BLaER1 treated with 17β-estradiol and CSF1 and Interleukin-3, amounts not matched to agents 10 nM and 100 nM (cell line): ENCODE measurements around the gene ZWILCH.
"Not testable (repeated sequence)": the region's sequence is repeated elsewhere in the genome, so short reads cannot be mapped to it uniquely, and the experiment has no call there.

ENCODE experiments used
- H3K27ac ChIP-seq, 11 experiments: shearing (Covaris generic); formaldehyde crosslinking; 2 replicates each; pipeline ENCODE4 v1.8.1; 2022
- H3K27me3 ChIP-seq, 11 experiments: shearing (Covaris generic); formaldehyde crosslinking; 2 replicates each; pipeline ENCODE4 v1.8.1; 2022
- H3K36me3 ChIP-seq, 11 experiments: shearing (Covaris generic); formaldehyde crosslinking; 2 replicates each; pipeline ENCODE4 v1.8.1; 2022
- H3K4me1 ChIP-seq, 10 experiments: shearing (Covaris generic); formaldehyde crosslinking; 2 replicates each; pipeline ENCODE4 v1.8.1; 2022
- H3K4me2 ChIP-seq, 11 experiments: shearing (Covaris generic); formaldehyde crosslinking; 2 replicates each; pipeline ENCODE4 v1.8.1; 2022
- H3K4me3 ChIP-seq, 10 experiments: shearing (Covaris generic); formaldehyde crosslinking; 2 replicates each; pipeline ENCODE4 v1.8.1; 2022
- H3K9ac ChIP-seq, 11 experiments: shearing (Covaris generic); formaldehyde crosslinking; 2 replicates each; pipeline ENCODE4 v1.8.1; 2022
- H3K9me3 ChIP-seq, 11 experiments: shearing (Covaris generic); formaldehyde crosslinking; replicated peaks in 1 of 11; 2 replicates each; pipeline ENCODE4 v1.8.1; 2022
- H4K20me1 ChIP-seq, 11 experiments: shearing (Covaris generic); formaldehyde crosslinking; 2 replicates each; pipeline ENCODE4 v1.8.1; 2022
- Cebpa-rat ChIP-seq, 11 experiments: shearing (Covaris generic); IDR thresholded peaks; 2 replicates each; pipeline ENCODE4 v1.8.1; 2022

ZWILCH gene

DNA sequence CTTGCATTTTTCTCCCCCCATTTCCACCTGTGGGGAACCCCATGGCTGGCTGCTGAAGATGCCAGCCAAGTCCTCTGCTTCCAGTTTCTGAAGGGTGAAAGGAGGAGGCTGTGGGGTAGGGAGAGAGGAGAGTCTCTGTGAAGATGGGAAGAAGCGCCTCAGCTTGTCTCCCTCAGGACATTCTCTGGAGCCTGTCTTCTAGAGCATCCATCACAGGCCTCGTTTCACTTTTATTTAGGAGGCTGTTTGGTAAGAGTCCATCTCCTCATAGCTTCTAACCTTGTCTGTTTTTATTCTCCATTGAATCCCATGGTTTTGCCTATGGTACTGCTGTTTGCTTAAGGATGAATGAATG, 69.4 kb downstream of the ZWILCH start:
- Histone ChIP-seq H3K4me3 (no peak overlapping the region), H3K4me2 (peak overlapping the region in 2 of 11 experiments; percentile 48 to 60; a peak in 3 of 22 replicates)

DNA sequence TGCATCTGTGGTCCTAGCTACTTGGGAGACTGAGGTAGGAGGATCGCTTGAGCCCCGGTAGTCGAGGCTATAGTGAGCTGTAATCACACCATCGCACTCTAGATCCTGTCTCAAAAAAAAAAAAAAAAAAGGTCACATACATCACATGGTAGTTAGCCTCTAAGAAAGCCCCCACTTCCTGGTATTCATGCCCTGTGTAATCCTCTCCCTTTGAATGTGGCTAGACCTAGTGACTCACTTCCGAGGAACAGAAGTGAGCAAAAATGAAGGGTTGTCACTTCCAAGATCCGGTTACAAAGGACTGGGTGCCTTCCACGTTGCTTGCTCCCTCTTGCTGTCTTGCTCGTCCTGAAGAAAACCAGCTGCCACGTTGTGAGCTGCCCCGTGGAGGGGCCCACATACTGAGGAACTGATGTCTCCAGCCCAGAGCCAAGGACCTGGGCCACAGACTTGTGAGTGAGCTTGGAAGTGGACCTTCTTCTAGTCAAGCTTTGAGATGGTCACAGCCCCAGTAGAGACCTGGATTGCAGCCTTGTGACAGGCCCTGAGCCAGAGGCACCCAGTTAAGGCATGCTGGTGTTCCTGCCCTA, 73.3 kb downstream of the ZWILCH start:
- peak overlapping the region in 3 of 11 experiments; percentile 9 to 30 (median 22); a peak in 3 of 22 replicates for H3K4me2 ChIP-seq
- no peak overlapping the region for H3K9ac ChIP-seq
- H3K36me3 ChIP-seq, result no peaks in the 10 kb centered on the region
- H3K4me1 ChIP-seq, result peaks cover 0 to 33% (median 9%) of the 10 kb centered on the region in 10 experiments; a peak in 11 of 20 replicates
- H3K27ac ChIP-seq, result no peak overlapping the region
- no peak overlapping the region for H3K4me3 ChIP-seq
- no peaks in the 10 kb centered on the region for H3K27me3 ChIP-seq
- H3K9me3 ChIP-seq, result no peaks in the 10 kb centered on the region
- H4K20me1 ChIP-seq, result no peaks in the 10 kb centered on the region
- TF ChIP-seq Cebpa-rat (IDR thresholded peaks at IDR 0.05), result no peak

More for the DNA sequence above, 69.4 kb downstream of the ZWILCH start:
- H3K9me3 ChIP-seq, result peaks cover 0 to 6% (median 0%) of the 10 kb centered on the region in 11 experiments; a peak in 2 of 22 replicates
- no peaks in the 10 kb centered on the region for H3K36me3 ChIP-seq
- no peaks in the 10 kb centered on the region for H3K27me3 ChIP-seq
- no peak for TF ChIP-seq Cebpa-rat (IDR thresholded peaks at IDR 0.05)
- peaks cover 0 to 27% (median 0%) of the 10 kb centered on the region in 10 experiments; a peak in 5 of 20 replicates for H3K4me1 ChIP-seq
- no peak overlapping the region for H3K9ac ChIP-seq
- no peak overlapping the region for H3K27ac ChIP-seq
- no peaks in the 10 kb centered on the region for H4K20me1 ChIP-seq

DNA sequence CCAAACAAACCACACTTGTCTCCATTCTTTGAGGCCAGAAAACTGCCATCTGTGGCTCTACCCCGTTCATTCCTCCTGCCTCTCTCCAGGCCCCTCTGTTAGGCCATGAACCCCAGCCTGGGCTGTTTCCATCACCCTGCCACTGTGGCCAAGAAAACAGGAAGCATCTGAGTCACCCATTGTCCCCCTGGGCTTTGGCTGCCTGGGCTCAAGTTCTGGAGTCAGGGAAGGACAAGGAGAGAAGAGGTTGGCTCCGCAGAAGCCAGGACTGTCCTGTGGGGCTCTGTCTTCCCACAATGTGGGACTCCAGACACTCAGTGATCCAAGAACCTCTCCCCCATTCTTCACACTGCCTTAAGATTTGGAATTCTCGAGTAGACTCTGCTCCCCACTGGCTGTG, 75.5 kb downstream of the ZWILCH start:
- no peak overlapping the region for H3K4me3 ChIP-seq
- TF ChIP-seq Cebpa-rat (IDR thresholded peaks at IDR 0.05), result no peak
- H3K36me3 ChIP-seq, result no peaks in the 10 kb centered on the region
- peak overlapping the region in 10 of 11 experiments; percentile 0 to 59 (median 24); a peak in 14 of 22 replicates for H3K4me2 ChIP-seq
- no peaks in the 10 kb centered on the region for H4K20me1 ChIP-seq
- no peaks in the 10 kb centered on the region for H3K27me3 ChIP-seq
- no peaks in the 10 kb centered on the region for H3K9me3 ChIP-seq
- H3K9ac ChIP-seq, result no peak overlapping the region; a peak in 1 of 22 replicates
- H3K27ac ChIP-seq, result 0 out of 22 replicates have a peak overlapping the region, but pooled peaks of 1 of the 11 experiments have one; percentile 13
- peaks cover 0 to 21% (median 9%) of the 10 kb centered on the region in 10 experiments; a peak in 11 of 20 replicates for H3K4me1 ChIP-seq

DNA sequence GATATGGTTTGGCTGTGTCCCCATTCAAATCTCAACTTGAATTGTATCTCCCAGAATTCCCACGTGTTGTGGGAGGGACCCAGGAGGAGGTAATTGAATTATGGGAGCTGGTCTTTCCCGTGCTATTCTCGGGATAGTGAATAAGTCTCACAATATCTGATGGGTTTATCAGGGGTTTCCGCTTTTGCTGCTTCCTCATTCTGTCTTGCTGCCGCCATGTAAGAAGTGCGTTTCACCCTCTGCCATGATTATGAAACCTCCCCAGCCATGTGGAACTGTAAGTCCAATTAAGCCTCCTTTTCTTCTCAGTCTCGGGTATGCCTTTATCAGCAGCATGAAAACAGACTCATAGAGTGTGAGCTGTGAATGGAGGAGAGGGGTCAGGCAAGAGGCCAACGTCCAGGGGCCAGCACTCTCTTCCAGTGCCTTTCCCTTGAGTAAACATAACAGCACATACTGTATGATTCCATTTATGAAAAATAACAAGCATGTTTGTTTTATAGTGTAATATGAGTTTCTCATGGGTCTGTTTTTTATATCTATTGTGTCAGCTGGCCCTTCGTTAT, 76.9 kb downstream of the ZWILCH start:
- no peak overlapping the region for H3K4me2 ChIP-seq

DNA sequence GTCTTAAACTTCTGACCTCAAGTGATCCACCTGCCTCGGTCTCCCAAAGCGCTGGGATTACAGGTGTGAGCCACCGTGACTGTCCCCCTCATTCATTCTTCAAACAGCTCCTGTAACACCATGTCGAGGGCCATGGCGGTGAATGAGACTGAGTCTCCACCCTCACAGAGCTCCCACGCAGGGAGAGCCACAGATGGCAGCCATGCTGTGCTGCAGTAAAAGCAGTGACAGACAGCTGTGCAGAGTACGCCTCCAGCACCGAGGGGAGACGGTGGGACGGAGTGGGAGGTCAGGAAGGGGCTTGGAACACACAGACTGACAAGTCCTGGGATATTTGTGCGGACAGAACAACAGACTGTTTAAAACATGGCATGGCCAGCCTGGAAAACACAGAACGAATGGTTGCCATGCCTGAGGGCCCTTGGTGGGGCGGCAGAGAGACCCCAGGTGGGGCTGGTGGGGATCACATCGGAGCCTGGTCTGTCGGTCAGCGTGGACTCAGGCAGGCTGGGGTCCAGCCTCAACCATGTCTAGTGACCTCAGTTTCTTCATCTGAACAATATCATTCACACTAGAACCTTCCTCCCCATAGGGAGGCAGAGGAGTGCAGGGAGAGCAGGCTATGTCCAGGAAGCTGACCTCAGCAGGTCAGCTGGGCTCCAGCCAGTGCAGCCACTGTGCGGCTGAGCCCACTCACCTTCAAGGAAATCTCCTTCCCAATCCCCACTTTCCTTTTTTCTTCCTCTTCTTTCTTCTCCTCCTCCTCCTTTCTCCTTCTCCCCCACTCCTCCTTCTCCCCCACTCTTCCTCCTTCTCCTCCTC, 81.2 kb downstream of the ZWILCH start:
- Histone ChIP-seq H3K9me3 (no peaks in the 10 kb centered on the region), H3K36me3 (no peaks in the 10 kb centered on the region), H3K4me3 (no peak overlapping the region), H3K27ac (no peak overlapping the region), H4K20me1 (no peaks in the 10 kb centered on the region), H3K27me3 (no peaks in the 10 kb centered on the region), H3K4me1 (peaks cover 0 to 6% (median 0%) of the 10 kb centered on the region in 10 experiments; a peak in 2 of 20 replicates), H3K4me2 (no peak overlapping the region; a peak in 1 of 22 replicates), H3K9ac (no peak overlapping the region)
- TF ChIP-seq Cebpa-rat (IDR thresholded peaks at IDR 0.05), result no peak

More for the DNA sequence above, 76.9 kb downstream of the ZWILCH start:
- H3K27me3 ChIP-seq, result no peaks in the 10 kb centered on the region
- peaks cover 0 to 21% (median 10%) of the 10 kb centered on the region in 10 experiments; a peak in 13 of 20 replicates for H3K4me1 ChIP-seq
- H3K9ac ChIP-seq, result no peak overlapping the region
- H4K20me1 ChIP-seq, result no peaks in the 10 kb centered on the region
- no peak overlapping the region for H3K27ac ChIP-seq
- no peaks in the 10 kb centered on the region for H3K9me3 ChIP-seq
- no peak overlapping the region for H3K4me3 ChIP-seq
- no peaks in the 10 kb centered on the region for H3K36me3 ChIP-seq
- no peak for TF ChIP-seq Cebpa-rat (IDR thresholded peaks at IDR 0.05)

DNA sequence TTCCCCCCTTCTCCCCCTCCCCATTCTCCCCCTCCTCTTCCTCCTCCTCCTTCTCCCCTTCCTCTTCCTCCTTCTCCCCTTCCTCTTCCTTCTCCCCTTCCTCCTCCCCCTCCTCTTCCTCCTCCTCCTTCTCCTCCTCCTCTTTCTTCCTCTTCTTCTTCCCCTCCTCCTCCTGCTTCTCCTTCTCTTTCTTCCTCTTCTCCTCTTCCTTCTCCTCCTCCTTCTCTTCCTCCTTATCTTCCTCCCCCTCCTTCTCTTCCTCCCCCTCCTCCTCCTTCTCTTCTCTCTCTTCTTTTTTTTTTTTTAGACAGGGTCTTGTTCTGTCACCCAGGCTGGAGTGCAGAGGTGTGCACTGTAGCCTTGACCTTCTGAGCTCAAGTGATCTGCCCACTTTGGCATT, 81.9 kb downstream of the ZWILCH start:
- H3K4me1 ChIP-seq, result peaks cover 0 to 6% (median 0%) of the 10 kb centered on the region in 10 experiments; a peak in 2 of 20 replicates
- H3K9me3 ChIP-seq, result no peaks in the 10 kb centered on the region
- H3K9ac ChIP-seq, result no peak overlapping the region
- H3K27ac ChIP-seq, result no peak overlapping the region
- no peak for TF ChIP-seq Cebpa-rat (IDR thresholded peaks at IDR 0.05)
- H3K4me3 ChIP-seq, result no peak overlapping the region
- no peaks in the 10 kb centered on the region for H3K27me3 ChIP-seq
- H3K4me2 ChIP-seq, result no peak overlapping the region
- H3K36me3 ChIP-seq, result no peaks in the 10 kb centered on the region
- H4K20me1 ChIP-seq, result no peaks in the 10 kb centered on the region

DNA sequence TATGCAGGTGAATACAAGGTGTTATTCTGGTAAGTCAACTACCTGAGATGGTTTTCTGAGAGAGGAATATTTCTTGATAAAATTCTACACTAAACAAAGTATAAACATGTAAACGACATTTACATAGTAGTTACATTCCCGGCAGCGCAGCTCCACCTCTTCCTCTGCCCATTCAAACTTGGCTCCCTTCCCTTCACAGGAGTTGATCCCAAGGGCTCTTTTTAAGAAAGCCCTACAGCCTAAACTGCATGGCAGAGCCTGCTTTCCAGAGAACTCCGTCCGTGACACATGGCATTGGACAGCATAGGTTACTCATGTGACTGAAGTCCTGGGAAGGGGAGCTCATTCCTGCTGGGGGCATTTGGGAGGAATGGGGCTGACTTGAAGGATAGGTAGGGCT, 82.6 kb downstream of the ZWILCH start:
- Histone ChIP-seq H3K27me3 (no peaks in the 10 kb centered on the region), H3K27ac (no peak overlapping the region), H3K4me1 (peaks cover 0 to 6% (median 0%) of the 10 kb centered on the region in 10 experiments; a peak in 2 of 20 replicates), H4K20me1 (no peaks in the 10 kb centered on the region), H3K4me3 (no peak overlapping the region), H3K4me2 (no peak overlapping the region), H3K36me3 (no peaks in the 10 kb centered on the region), H3K9me3 (no peaks in the 10 kb centered on the region), H3K9ac (no peak overlapping the region)
- TF ChIP-seq Cebpa-rat (IDR thresholded peaks at IDR 0.05), result no peak

DNA sequence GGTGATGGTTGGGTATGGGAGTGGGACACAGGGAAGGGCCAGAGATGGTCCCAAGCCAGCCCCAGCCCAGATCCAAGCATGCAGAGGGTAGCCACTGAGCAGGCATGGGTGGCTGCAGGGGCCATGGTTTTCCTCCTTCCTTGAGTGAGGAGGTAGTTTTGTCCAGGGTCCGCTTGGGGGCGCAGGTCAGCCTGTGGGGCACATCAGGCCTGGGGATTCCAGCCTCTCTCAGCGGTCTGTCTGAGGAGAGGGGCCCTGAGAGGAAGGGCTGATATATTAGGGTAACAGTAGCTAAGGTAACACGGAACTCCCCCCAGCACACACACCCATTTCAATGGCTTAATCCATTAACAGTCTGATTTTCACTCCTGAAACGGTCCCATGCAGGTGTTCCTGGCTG, 83.4 kb downstream of the ZWILCH start:
- H3K4me2 ChIP-seq, result no peak overlapping the region

DNA sequence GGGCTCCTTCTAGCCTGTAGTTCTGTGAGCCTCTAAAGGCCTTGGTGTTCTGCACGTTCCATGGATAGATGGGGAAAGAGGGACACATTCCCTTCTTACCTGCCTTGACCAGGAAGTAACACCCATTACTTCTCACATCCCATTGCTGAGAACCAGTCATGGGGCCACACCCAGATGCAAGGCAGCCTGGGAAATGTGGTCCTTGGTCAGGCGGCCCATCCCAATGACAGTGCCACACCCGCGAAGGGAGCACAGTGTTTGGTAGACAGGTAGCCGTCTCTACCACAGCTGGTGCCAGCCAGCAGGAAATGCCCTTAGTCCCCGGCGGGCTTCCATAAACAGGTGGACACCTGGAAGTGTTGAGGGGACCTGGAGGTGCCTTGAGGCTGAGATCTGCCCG, 83.8 kb downstream of the ZWILCH start:
- Histone ChIP-seq H3K4me1 (peaks cover 0 to 6% (median 0%) of the 10 kb centered on the region in 10 experiments; a peak in 2 of 20 replicates), H3K27ac (no peak overlapping the region), H3K36me3 (no peaks in the 10 kb centered on the region), H3K27me3 (no peaks in the 10 kb centered on the region), H3K4me2 (no peak overlapping the region), H3K9me3 (no peaks in the 10 kb centered on the region), H3K4me3 (no peak overlapping the region), H4K20me1 (no peaks in the 10 kb centered on the region), H3K9ac (no peak overlapping the region)
- no peak for TF ChIP-seq Cebpa-rat (IDR thresholded peaks at IDR 0.05)

More for the DNA sequence above, 83.4 kb downstream of the ZWILCH start:
- Histone ChIP-seq H3K9me3 (no peaks in the 10 kb centered on the region), H4K20me1 (no peaks in the 10 kb centered on the region), H3K4me1 (peaks cover 0 to 6% (median 0%) of the 10 kb centered on the region in 10 experiments; a peak in 2 of 20 replicates), H3K36me3 (no peaks in the 10 kb centered on the region), H3K27me3 (no peaks in the 10 kb centered on the region), H3K4me3 (no peak overlapping the region), H3K9ac (no peak overlapping the region), H3K27ac (no peak overlapping the region)
- TF ChIP-seq Cebpa-rat (IDR thresholded peaks at IDR 0.05), result no peak

DNA sequence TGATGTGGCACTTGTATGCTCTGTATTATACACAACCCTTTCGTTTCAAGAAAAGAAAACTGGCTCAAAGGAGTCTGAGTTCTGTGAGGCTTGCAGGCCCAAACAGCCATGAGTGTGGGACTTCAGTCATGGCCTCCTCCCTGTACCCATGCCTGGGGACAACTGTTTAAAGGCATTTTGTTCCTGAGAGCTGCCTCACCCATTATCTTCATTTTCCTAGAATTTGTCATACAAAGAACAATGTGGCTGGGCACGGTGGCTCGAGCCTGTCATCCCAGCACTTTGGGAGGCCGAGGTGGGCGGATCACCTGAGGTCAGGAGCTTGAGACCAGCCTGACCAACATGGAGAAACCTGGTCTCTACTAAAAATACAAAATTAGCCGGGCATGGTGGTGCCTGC, 84.3 kb downstream of the ZWILCH start:
- H4K20me1 ChIP-seq, H3K4me2 ChIP-seq, H3K27me3 ChIP-seq, H3K9ac ChIP-seq, H3K36me3 ChIP-seq, H3K9me3 ChIP-seq, H3K4me1 ChIP-seq, H3K27ac ChIP-seq, H3K4me3 ChIP-seq: not testable (repeated sequence)
